ENCODE data around the gene HIRA. TPM values are rescaled to one million over a fixed set of nuclear protein-coding genes. Genes with fewer than 3 reads are reported as not detected.
"Not testable (repeated sequence)": the region's sequence is repeated elsewhere in the genome, so short reads cannot be mapped to it uniquely, and the experiment has no call there.

HIRA gene
- total RNA-seq, 1 donor from 2014 or later = 36.0 TPM

DNA sequence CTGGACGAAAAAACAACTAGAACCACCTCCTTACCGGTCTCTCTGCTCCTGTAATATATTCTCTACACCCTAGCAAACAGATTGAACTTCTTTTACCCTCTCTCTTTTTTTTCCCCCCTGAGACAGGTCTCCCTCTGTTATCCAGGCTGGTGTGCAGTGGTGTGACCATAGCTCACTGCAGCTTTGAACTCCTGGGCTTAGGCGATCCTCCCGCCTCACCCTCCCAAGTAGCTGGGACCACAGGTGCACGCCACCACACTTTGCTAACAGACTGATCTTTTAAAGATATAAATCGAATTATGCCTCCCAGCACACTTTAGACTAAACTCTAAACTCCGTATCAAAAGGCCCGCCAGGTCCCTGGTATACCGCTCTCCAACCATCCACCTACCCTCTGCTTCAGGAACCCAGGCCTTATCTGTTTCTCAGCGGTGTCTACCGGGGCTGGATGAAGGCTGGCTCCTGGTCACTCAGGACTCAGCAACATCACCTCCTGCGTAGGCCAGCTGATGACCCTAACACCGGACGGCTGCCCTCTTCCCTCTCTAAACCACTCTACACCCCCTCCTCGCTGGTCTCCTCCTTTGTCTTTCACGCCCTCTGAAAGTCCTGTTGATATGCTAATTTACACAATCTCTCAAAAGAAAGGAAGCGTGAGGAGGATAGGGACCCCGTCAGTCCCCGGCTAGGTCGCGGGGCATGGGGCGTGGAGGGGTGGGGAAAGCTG, 15.2 kb upstream of the HIRA start:
- no peaks in the 10 kb centered on the region for H3K9me3 Mint-ChIP-seq (ENCODE audit: unreplicated experiment)
- peak overlapping the region; percentile 89 for H3K27ac Mint-ChIP-seq (ENCODE audit: unreplicated experiment)
- no peak for DNase-seq (ENCODE audit: low spot score)
- TF ChIP-seq, protein P1, sequence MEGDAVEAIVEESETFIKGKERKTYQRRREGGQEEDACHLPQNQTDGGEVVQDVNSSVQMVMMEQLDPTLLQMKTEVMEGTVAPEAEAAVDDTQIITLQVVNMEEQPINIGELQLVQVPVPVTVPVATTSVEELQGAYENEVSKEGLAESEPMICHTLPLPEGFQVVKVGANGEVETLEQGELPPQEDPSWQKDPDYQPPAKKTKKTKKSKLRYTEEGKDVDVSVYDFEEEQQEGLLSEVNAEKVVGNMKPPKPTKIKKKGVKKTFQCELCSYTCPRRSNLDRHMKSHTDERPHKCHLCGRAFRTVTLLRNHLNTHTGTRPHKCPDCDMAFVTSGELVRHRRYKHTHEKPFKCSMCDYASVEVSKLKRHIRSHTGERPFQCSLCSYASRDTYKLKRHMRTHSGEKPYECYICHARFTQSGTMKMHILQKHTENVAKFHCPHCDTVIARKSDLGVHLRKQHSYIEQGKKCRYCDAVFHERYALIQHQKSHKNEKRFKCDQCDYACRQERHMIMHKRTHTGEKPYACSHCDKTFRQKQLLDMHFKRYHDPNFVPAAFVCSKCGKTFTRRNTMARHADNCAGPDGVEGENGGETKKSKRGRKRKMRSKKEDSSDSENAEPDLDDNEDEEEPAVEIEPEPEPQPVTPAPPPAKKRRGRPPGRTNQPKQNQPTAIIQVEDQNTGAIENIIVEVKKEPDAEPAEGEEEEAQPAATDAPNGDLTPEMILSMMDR (IDR thresholded peaks at IDR 0.05; ENCODE audit: unreplicated experiment) = no peak
- H3K4me3 Mint-ChIP-seq (ENCODE audit: unreplicated experiment) = peak overlapping the region; percentile 97
- peaks cover 31% of the 10 kb centered on the region for H3K4me1 Mint-ChIP-seq (ENCODE audit: unreplicated experiment)
- peaks cover 8% of the 10 kb centered on the region for H3K27me3 Mint-ChIP-seq (ENCODE audit: unreplicated experiment)
- peaks cover 12% of the 10 kb centered on the region for H3K36me3 Mint-ChIP-seq (ENCODE audit: low read depth, unreplicated experiment)

DNA sequence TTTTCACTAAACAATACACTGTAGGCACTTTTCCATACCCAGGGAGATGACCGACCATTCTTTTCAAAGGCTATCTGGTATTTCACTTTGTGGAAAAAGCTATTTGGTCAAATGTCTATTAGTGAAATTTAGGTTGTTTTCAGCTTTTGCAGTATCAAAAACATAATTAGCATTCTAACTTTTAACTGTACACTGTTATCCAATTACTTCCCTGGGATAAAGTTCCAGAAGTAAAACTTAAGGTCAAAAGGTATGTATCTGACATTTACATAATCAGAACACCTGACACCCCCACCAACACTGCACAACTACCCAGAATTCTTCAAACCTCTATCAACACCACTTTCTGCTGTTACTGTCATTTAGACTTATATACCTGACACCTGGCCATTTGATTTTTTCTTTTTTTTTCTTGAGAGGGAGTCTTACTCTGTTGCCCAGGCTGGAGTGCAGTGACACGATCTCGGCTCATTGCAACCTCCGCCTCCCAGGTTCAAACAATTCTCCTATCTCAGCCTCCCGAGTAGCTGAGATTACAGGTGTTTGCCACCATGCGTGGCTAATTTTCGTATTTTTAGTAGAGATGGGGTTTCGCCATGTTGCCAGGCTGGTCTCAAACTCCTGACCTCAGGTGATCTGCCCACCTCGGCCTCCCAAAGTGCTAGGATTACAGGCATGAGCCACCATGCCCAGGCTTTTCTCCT, 13.9 kb upstream of the HIRA start:
- peak overlapping the region; percentile 80 for H3K4me3 Mint-ChIP-seq (ENCODE audit: unreplicated experiment)
- H3K27ac Mint-ChIP-seq (ENCODE audit: unreplicated experiment) = peak overlapping the region; percentile 67
- H3K27me3 Mint-ChIP-seq (ENCODE audit: unreplicated experiment); DNase-seq (ENCODE audit: low spot score); H3K9me3 Mint-ChIP-seq (ENCODE audit: unreplicated experiment): not testable (repeated sequence)
- peaks cover 31% of the 10 kb centered on the region for H3K4me1 Mint-ChIP-seq (ENCODE audit: unreplicated experiment)
- peaks cover 12% of the 10 kb centered on the region for H3K36me3 Mint-ChIP-seq (ENCODE audit: low read depth, unreplicated experiment)

DNA sequence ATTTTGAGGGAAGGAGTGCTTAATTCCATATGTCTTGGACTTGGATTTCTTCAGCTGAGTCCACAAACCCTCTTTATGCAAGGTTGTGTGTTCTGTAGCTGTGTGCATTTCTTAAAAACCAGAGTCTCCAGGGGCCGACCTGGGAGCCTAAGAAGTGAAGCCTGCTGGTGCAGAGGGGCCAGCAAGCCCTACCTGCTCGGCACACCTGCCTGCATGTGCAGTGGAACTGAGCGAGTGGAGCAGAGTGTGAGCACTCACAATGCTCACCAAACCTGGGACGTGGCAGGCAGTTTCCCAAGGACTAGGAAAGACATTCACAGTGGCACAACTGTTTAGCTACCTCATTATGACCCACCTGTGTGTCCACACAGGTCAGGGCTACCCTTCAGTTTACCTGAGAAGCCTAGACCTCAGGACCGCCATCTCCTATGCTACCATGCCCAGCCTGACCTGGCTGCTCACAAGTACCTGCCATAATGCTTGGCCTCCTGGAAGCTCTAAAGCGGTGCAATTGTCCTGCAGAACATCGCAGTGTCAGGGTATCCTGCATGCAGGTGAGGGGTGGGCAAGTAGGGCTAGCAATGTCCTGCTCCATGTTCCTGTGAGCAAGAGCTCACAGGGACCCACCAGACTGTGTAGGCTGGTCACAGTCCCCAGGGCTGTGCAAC, 12.1 kb upstream of the HIRA start:
- Mint-ChIP-seq H3K4me1 (ENCODE audit: unreplicated experiment) (peaks cover 31% of the 10 kb centered on the region), H3K27me3 (ENCODE audit: unreplicated experiment) (peaks cover 7% of the 10 kb centered on the region), H3K27ac (ENCODE audit: unreplicated experiment) (peak overlapping the region; percentile 61), H3K36me3 (ENCODE audit: low read depth, unreplicated experiment) (peaks cover 12% of the 10 kb centered on the region), H3K9me3 (ENCODE audit: unreplicated experiment) (no peaks in the 10 kb centered on the region), H3K4me3 (ENCODE audit: unreplicated experiment) (no peak overlapping the region)
- TF ChIP-seq, protein P1 (IDR thresholded peaks at IDR 0.05; ENCODE audit: unreplicated experiment) = no peak
- no peak for DNase-seq (ENCODE audit: low spot score)

DNA sequence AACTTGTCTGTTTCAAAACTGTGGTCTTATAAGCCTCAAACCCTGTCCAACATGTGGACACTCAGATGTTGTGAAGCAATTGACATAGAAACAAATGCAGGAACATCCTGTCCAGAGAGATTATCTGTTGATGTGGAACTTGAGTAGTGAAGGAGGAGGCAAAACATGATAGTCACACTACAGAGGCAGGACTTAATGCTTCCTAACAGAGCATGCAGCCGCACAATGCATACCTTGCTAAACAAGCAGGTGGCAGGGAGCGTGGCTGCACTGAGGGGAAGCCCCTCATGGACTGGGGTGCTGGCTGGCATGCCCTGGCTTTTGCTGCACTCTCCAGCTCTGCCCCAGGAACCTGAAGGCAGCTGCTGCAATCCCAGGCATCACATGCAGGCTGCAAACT, 10.6 kb upstream of the HIRA start:
- Mint-ChIP-seq H3K4me3 (ENCODE audit: unreplicated experiment) (no peak overlapping the region), H3K4me1 (ENCODE audit: unreplicated experiment) (peaks cover 30% of the 10 kb centered on the region), H3K27ac (ENCODE audit: unreplicated experiment) (peak overlapping the region; percentile 86), H3K9me3 (ENCODE audit: unreplicated experiment) (no peaks in the 10 kb centered on the region), H3K36me3 (ENCODE audit: low read depth, unreplicated experiment) (peaks cover 16% of the 10 kb centered on the region), H3K27me3 (ENCODE audit: unreplicated experiment) (peaks cover 7% of the 10 kb centered on the region)
- no peak for DNase-seq (ENCODE audit: low spot score)
- TF ChIP-seq, protein P1 (IDR thresholded peaks at IDR 0.05; ENCODE audit: unreplicated experiment) = no peak

DNA sequence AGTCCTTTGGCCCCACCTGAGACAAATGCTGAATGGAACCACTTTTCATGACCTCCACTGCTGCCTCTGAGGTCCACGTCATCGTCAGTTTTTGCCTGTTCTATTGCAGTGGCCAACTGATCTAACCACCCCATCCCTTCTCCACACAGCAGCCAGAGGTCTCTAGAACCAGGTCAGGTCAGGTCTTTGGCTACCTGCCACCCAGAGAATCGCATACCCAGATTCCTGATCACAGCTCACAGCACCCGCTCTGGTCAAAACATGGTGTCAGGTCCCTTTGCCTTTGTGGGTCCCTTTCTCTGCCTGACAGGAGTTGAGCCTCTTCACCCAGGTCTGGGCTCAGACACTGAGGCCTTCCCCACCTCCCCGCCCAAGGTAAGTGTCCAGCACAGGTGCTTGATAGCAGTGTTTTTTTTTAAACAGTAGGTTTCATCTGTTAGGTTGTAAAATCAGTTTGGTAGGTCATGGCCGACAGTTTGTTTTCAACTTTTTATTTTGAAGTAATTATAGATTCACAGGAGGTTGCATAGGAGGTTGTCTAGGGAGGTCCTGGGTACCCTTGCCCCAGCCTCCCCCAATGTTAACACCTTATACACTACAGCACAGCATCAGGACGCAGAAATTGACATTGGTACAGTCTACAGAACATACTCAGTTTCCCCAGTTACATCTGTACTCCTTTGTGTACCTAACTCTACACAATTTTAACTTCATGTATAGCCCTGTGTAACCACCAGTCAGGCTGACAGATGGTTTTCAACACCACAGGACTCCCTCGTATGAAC, 9.1 kb upstream of the HIRA start:
- TF ChIP-seq, protein P1 (IDR thresholded peaks at IDR 0.05; ENCODE audit: unreplicated experiment) = no peak
- Mint-ChIP-seq H3K4me1 (ENCODE audit: unreplicated experiment) (peaks cover 24% of the 10 kb centered on the region), H3K4me3 (ENCODE audit: unreplicated experiment) (no peak overlapping the region), H3K9me3 (ENCODE audit: unreplicated experiment) (no peaks in the 10 kb centered on the region), H3K27me3 (ENCODE audit: unreplicated experiment) (no peaks in the 10 kb centered on the region), H3K36me3 (ENCODE audit: low read depth, unreplicated experiment) (peaks cover 16% of the 10 kb centered on the region), H3K27ac (ENCODE audit: unreplicated experiment) (no peak overlapping the region)
- DNase-seq (ENCODE audit: low spot score) = no peak
